GM10248 (cell line): ENCODE measurements around the gene CADM2.
A peak's percentile ranks its signal among the peaks of the same experiment; 100 is the strongest.

Experiments
- CTCF ChIA-PET: fragments of 300-600 bp; sonication (Branson Sonifier 250); formaldehyde crosslinking; extraction: SDS; loops from one replicate; lab custom pipeline; 2021; ENCODE audit warnings: antibody characterized with exemption; lab: Yijun Ruan, JAX
- POLR2A ChIA-PET: fragments of 350-650 bp; sonication (Branson Sonifier 250); formaldehyde crosslinking; extraction: SDS; loops from one replicate; lab custom pipeline; 2020; ENCODE audit warnings: antibody characterized with exemption; lab: Yijun Ruan, JAX
- DNase-seq: peaks from one replicate; pipeline ENCODE4 v3.0.0; 2012; ENCODE audit errors: extremely low spot score
- CTCF ChIP-seq: IDR thresholded peaks from 2 replicates; pipeline ENCODE4 v1.5.1; 2012; ENCODE audit warnings: mild to moderate bottlenecking, low read depth; ENCODE audit errors: extremely low read depth, missing control alignments, control extremely low read depth

CADM2 gene

DNA sequence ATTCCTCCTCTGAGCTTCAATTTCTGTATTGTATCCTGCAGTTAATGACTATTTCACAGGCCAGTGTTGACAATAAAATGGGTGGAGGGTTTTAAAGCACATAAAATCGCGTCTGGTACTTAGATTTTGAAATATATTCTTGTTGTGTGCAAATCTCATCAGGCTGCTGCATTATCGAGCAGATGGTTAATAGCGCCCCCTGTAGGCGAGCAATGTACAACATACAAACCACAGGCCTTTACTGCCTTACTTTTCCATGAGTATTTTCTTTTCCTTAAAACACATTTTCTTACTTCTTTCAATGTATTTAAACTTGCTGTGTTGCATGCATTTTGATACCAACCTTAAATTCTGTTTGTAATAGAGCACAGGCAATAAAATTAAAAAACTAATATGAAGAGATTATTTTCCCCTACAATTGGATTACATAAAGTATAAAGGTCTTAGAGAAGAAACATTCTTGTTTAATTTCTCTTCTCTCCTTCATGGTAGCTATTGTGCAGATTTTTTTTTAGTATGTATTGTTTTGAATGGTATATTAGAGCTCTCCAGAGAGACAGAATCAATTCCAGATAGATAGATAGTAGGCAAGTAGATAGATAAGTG lies 608.4 kb downstream of the CADM2 start:
- peak; percentile 20 for DNase-seq
- POLR2A ChIA-PET = no interaction called here
- CTCF ChIA-PET = interaction anchor here (1.0 to 2.5 kb wide), 12 partner anchors 9 to 1019 kb away, joined by 3 to 23 read pairs (median 6); no protein-coding TSS in a partner anchor
- peak; percentile 58 for TF ChIP-seq CTCF

- no peak for DNase-seq
- ChIA-PET POLR2A (no interaction called here), CTCF (interaction anchor here (0.9 to 1.7 kb wide), 2 partner anchors 12 to 15 kb away, joined by 3 to 4 read pairs; no protein-coding TSS in a partner anchor)
- TF ChIP-seq CTCF = no peak
Measured at GRCh38 chr3:85570819-85571218, 612.0 kb downstream of the CADM2 start.

DNA sequence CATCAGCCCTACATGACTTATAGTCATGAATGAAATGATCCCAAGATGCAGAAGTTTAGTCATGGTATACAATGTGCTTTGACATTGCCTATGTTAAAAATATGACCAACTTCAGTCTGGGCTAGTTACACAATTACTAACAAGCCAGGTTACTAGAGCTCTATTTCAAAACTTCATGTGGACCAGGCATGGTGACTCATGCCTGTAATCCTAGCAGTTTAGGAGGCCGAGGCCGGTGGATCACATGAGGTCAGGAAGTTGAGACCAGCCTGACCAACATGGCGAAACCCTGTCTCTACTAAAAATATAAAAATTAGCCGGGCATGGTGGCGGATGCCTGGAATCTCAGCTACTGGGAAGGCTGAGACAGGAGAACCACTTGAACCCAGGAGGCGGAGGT lies 613.0 kb downstream of the CADM2 start:
- POLR2A ChIA-PET = no interaction called here
- no peak for TF ChIP-seq CTCF
- DNase-seq = no peak
- CTCF ChIA-PET = interaction anchor here (1.5 to 6.2 kb wide), 3 partner anchors 10 to 1024 kb away, joined by 3 to 56 read pairs (median 53); no protein-coding TSS in a partner anchor

GRCh38 chr3:85572426-85572825 lies 613.6 kb downstream of the CADM2 start:
- ChIA-PET CTCF (interaction anchor here (1.5 to 6.2 kb wide), 5 partner anchors 9 to 1025 kb away, joined by 3 to 56 read pairs (median 7); no protein-coding TSS in a partner anchor), POLR2A (no interaction called here)
- no peak for TF ChIP-seq CTCF
- no peak for DNase-seq

DNA sequence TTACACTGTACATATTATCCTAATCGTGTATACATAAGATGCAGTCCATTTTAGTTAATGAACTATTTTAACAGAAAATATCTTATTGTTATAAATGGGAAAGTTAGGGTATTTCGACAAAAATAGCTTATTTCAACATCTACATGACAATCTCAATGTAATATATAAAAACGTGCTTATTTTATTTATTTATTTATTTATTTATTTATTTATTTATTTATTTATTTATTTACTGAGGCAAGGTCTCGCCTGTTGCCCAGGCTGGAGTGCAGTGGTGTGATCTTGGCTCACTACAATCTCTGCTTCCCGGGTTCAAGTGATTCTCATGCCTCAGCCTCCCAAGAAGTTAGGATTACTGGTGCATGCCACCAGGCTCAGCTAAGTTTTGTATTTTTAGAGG lies 614.2 kb downstream of the CADM2 start:
- no peak for DNase-seq
- CTCF ChIA-PET = interaction anchor here (1.5 to 6.2 kb wide), 5 partner anchors 9 to 1025 kb away, joined by 3 to 56 read pairs (median 7); no protein-coding TSS in a partner anchor
- TF ChIP-seq CTCF = no peak
- POLR2A ChIA-PET = no interaction called here

GRCh38 chr3:85574006-85574705 lies 615.4 kb downstream of the CADM2 start:
- TF ChIP-seq CTCF = no peak
- ChIA-PET CTCF (interaction anchor here (1.4 to 6.2 kb wide), 4 partner anchors 9 to 1026 kb away, joined by 4 to 56 read pairs (median 30); no protein-coding TSS in a partner anchor), POLR2A (no interaction called here)
- no peak for DNase-seq
